Thyroid gland (tissue), 4 donors: ENCODE results near the gene RUSC2.

Experiments used
- POLR2A ChIP-seq, 2 donors: fragments of 450-650 bp; IDR thresholded peaks; one replicate each; pipeline ENCODE4 v1.6.1; 2017; ENCODE audit warnings: antibody characterized with exemption in 2 of 2, mild to moderate bottlenecking in 2 of 2, moderate library complexity in 1 of 2
- TF ChIP-seq, protein P1 (sequence below), 6 experiments: fragments of 200-600 bp in 3 of 6; fragments of 450-650 bp in 3 of 6; sonication (generic) in 3 of 6; IDR thresholded peaks; one replicate each; pipeline ENCODE4 v1.5.1; 2016 to 2019; ENCODE audit warnings: antibody characterized with exemption in 6 of 6, mild to moderate bottlenecking in 2 of 6, inconsistent platforms in 1 of 6, moderate library complexity in 1 of 6

DNA sequence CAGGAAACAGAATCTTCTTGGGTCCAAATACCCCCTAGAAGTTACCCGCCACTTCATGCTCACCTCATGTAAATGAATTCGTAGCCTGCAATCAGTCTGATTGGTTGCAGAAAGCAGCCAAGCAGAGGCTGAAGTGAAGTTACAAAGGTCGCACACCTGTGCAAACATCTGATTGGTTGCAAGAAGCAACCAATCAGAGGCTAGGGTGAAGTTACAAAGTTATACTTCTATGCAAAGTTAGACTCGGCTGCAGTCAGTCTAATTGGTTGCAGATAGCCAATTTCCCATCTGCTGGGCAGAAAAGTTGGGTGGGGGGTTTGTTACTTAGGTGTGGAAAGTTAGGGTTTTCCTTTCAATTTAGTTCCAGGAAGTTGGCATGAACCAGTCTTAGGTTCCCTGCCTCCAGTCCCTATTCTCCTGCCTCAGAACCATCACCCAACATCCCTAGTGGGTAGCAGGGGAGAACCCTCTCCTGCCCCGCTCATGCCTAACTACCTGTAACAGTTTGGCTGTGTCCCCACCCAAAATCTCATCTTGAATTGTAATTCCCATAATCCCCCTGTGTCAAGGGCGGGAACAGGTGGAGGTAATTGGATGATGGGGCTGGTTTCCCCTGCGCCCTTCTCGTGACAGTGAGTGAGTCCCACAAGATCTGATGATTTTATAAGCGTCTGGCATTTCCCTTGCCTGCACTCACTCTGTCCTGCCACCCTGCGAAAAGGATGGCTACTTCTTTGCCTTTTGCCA lies 1.2 kb upstream of the RUSC2 start:
- TF ChIP-seq, protein P1, sequence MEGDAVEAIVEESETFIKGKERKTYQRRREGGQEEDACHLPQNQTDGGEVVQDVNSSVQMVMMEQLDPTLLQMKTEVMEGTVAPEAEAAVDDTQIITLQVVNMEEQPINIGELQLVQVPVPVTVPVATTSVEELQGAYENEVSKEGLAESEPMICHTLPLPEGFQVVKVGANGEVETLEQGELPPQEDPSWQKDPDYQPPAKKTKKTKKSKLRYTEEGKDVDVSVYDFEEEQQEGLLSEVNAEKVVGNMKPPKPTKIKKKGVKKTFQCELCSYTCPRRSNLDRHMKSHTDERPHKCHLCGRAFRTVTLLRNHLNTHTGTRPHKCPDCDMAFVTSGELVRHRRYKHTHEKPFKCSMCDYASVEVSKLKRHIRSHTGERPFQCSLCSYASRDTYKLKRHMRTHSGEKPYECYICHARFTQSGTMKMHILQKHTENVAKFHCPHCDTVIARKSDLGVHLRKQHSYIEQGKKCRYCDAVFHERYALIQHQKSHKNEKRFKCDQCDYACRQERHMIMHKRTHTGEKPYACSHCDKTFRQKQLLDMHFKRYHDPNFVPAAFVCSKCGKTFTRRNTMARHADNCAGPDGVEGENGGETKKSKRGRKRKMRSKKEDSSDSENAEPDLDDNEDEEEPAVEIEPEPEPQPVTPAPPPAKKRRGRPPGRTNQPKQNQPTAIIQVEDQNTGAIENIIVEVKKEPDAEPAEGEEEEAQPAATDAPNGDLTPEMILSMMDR (IDR thresholded peaks at IDR 0.05) = no peak
- TF ChIP-seq POLR2A (IDR thresholded peaks at IDR 0.05) = no peak
